NCI-H524 treated with DMSO at 0.1 percent for 48 hours (cell line): ENCODE data around the gene C1QTNF1.
A peak's percentile ranks its signal among the peaks of the same experiment; 100 is the strongest.

Source experiments
- DNase-seq: peaks from one replicate; lab custom pipeline; 2025; lab: John Stamatoyannopoulos, UW

Gene C1QTNF1

DNA sequence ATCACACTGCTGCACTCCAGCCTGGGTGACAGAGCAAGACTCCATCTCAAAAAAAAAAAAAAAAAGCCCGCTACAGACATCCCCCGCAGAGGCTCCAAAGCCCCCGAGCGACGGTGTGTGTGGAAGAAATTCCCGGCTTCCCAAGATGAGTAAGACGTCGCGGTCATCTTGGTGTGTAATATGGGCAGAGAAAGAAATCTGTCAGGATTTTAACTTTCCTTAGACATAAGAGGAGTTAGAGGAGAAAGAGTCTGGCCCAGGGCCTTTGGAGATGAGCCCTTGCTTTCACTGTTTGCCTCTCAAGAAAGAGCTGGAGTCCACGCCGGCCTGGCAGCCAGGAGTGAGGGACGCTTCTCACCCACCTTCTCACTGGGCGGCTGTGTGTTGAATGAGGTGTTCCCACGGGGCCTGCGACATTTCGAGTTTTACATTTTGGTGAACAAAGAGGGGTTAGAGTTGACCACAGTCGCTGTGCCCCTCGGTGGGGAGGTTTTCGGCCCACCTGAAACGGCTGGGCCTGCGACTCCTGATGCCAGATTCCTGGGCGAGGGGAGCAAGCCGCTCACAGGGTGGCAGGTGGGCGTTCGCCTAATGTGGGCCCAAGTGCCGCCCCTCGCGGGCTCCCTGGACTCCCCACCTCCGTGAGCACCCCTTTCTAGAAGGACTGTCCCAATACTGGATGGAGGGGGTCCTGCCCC, 17.9 kb downstream of the C1QTNF1 start:
- no peak for DNase-seq

- peak; percentile 22 for DNase-seq
Measured at GRCh38 chr17:79042421-79043190, 18.6 kb downstream of the C1QTNF1 start.

GRCh38 chr17:79043191-79043930, 19.4 kb downstream of the C1QTNF1 start:
- DNase-seq = no peak

DNA sequence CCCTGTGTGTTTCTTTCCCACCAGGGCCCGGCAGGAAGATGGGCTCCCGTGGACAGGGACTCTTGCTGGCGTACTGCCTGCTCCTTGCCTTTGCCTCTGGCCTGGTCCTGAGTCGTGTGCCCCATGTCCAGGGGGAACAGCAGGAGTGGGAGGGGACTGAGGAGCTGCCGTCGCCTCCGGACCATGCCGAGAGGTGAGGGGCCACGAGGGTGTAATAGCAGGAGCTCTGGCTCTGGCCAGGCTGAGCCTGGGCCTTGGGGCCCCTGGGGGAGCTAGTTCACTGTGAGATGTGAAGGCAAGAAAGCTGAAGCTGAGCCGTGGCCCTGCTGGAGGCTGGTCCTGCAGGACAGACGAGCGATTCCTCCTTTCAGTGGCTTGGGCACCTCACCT, 20.0 kb downstream of the C1QTNF1 start:
- no peak for DNase-seq

DNA sequence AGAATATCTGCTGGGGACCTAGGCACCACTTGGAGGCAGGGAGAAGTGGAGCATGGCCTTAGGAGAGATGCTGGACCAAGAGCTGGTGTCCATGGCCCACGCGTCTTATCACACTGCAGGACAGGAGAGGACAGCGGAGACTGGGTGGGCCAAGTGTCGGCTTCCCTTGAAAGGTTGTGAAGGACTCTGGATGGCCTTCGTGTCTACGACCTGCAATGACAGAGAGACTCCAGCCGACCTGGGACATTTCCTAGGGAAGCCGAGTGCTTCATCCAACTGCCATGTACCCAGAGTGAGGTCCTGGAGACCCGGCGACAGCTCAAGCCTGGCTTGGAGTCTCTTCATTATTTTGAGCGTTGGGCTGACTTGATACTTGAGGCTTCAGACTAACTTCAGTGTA, 20.5 kb downstream of the C1QTNF1 start:
- no peak for DNase-seq

DNA sequence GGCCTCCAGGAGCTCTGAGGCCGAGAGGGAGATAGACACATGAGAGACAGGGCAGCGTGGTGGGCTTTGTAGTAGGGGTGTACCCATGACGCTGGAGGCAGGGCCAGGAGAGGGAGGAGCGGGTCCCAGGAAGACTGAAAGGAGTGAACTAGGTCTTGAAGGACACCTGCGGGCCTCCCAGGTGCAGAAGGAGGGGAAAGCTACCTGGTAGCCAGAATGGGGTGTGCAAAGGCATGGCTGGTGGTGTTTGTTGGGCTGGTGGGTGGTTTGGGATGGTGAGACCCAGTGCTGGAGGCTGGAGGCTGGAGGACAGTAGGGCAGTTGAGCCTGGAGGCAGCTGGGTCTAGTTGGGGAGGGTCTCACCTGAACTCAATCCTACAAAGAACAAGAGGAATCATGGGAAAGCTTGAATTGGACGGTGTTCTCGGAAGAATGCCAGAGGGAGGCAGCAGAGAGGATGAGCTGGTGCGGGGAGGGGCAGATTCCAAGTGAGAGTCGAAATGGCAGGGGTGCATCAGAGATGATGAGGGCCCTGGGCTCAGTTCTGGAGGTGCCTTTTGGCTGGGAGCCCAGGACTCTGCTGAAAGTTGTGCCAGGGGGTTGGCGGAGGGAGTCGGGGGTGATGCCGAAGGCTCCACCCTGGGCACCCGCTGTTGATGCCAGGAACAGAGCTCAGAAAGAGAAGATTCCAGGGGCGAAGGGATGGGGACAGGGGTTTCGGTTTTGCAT, 21.2 kb downstream of the C1QTNF1 start:
- no peak for DNase-seq

GRCh38 chr17:79045842-79046196, 21.9 kb downstream of the C1QTNF1 start:
- DNase-seq = peak; percentile 54

GRCh38 chr17:79046197-79046915, 22.4 kb downstream of the C1QTNF1 start:
- DNase-seq = no peak

DNA sequence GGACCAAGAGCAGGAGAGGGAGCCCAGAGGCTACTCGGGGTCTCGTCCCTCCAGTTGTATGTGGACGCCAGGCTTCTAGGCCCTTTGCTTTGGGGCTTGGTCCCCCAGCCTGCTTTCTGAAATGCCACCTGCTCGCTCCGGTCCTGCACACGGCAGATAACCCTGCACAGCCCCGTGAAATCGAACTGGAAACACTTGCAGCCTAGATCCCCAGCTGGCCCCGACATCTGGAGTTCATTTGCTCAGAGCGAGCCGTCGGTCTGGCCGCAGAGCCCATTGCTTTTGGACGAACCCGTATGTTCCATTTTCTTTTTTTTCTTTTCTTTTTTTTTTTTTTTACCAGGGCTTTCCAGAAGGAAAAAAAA, 22.9 kb downstream of the C1QTNF1 start:
- DNase-seq = peak; percentile 89

DNA sequence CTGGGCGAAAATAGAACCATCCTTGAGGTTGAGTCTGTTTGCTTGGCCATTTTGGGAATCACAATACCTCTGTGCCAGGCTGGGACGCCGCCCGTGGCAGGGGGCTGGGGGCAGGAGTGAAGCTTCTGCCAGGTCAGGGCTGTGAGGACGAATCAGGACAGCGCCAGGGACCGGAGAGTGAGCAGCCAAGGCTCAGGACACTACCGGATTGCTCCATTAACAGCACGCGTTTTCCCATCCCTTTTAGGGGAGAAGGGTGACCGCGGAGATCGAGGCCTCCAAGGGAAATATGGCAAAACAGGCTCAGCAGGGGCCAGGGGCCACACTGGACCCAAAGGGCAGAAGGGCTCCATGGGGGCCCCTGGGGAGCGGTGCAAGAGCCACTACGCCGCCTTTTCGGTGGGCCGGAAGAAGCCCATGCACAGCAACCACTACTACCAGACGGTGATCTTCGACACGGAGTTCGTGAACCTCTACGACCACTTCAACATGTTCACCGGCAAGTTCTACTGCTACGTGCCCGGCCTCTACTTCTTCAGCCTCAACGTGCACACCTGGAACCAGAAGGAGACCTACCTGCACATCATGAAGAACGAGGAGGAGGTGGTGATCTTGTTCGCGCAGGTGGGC, 23.4 kb downstream of the C1QTNF1 start:
- DNase-seq = no peak

DNA sequence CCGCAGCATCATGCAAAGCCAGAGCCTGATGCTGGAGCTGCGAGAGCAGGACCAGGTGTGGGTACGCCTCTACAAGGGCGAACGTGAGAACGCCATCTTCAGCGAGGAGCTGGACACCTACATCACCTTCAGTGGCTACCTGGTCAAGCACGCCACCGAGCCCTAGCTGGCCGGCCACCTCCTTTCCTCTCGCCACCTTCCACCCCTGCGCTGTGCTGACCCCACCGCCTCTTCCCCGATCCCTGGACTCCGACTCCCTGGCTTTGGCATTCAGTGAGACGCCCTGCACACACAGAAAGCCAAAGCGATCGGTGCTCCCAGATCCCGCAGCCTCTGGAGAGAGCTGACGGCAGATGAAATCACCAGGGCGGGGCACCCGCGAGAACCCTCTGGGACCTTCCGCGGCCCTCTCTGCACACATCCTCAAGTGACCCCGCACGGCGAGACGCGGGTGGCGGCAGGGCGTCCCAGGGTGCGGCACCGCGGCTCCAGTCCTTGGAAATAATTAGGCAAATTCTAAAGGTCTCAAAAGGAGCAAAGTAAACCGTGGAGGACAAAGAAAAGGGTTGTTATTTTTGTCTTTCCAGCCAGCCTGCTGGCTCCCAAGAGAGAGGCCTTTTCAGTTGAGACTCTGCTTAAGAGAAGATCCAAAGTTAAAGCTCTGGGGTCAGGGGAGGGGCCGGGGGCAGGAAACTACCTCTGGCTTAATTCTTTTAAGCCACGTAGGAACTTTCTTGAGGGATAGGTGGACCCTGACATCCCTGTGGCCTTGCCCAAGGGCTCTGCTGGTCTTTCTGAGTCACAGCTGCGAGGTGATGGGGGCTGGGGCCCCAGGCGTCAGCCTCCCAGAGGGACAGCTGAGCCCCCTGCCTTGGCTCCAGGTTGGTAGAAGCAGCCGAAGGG, 24.2 kb downstream of the C1QTNF1 start:
- DNase-seq = no peak

- no peak for DNase-seq
Measured at GRCh38 chr17:79048826-79049755, 25.1 kb downstream of the C1QTNF1 start.

- no peak for DNase-seq
Measured at GRCh38 chr17:79049821-79050220, 25.9 kb downstream of the C1QTNF1 start.

- no peak for DNase-seq
Measured at GRCh38 chr17:79050551-79050950, 26.6 kb downstream of the C1QTNF1 start.

DNA sequence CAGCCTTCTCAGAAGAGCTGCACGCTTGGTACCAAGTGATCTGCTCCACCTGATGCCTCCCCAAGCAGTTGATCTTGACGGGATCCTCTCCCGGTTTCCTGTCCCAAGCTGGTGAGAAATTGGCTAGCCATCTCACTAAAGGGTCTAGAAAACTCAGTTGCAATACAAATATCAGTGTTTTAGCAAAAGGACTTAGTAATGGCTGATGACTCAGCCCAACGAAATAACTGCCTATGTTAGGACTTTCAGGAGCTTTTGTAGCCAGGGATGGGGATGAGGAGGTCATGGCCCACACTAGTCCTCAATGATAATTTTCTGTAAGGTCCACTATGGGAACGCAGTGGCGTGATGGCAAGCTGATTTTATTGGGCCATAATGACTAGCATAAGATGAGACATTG, 27.3 kb downstream of the C1QTNF1 start:
- no peak for DNase-seq

GRCh38 chr17:79052131-79052530, 28.2 kb downstream of the C1QTNF1 start:
- DNase-seq = no peak

DNA sequence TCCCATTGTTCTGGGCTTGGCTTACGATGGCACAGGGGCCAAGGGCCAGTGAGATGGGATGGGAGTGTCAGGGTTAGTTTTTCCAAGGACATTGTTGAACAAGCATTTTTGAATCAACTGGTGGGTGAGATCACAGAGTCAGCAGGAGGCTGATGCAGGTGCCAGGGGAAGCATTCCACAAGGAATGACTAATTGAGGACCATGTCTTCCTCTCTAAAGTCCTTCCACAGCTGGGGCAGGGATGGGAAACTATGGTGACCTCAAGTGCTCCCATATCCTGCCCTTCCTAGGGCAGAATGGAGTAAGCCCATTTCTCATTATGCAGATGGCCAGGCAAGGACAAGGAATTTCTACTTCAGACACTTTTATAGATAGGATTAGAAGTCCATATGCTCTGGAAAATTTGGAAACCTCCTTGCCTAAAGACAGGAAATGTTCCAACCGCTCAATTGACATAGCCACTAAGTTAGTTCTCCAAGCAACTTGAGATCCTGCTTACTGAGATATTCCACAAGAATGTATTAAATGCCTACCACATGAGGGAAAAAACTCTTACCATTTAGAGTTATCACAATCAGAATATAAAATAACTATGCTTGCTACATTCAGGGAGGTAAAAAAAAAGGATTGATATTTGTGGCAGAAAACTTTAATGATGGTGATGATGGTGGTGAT, 29.4 kb downstream of the C1QTNF1 start:
- peak; percentile 60 for DNase-seq

GRCh38 chr17:79054200-79054960, 30.4 kb downstream of the C1QTNF1 start:
- DNase-seq = no peak
